ENCODE results near the gene CACNG1. TPM values are rescaled to one million over a fixed set of nuclear protein-coding genes. Genes with fewer than 3 reads are reported as not detected.

Gene CACNG1
- total and polyA plus RNA-seq, 8 donors = not detected

DNA sequence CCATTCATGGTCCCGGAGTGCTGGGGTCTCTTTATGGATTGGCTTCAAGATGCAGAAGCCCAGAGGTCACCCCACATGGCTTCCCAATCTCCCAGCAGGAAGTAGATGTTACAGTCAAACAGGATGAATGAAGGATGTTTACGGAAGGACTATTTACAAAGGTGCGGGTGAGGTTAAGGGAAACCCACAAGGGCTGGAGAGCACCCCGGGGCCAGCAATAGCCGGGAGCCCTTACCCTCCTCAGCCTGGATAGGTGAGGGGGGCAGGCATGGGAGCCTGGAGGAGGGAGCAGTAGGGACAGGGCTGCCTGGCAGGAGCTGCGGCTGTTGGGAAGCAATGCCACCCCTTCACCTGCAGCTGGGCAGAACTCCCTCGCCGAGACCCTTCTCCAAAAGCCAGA, 24.5 kb upstream of the CACNG1 start:
- Histone ChIP-seq H3K27ac (no peak overlapping the region), H3K4me3 (no peak overlapping the region), H3K4me1 (no peaks in the 10 kb centered on the region), H3K36me3 (no peaks in the 10 kb centered on the region), H3K9me3 (no peaks in the 10 kb centered on the region), H3K27me3 (peaks cover 0 to 7% of the 10 kb centered on the region in 2 donors)
- intact Hi-C loops (cut with DNase I) = no loop called here
- TF ChIP-seq, protein P1, sequence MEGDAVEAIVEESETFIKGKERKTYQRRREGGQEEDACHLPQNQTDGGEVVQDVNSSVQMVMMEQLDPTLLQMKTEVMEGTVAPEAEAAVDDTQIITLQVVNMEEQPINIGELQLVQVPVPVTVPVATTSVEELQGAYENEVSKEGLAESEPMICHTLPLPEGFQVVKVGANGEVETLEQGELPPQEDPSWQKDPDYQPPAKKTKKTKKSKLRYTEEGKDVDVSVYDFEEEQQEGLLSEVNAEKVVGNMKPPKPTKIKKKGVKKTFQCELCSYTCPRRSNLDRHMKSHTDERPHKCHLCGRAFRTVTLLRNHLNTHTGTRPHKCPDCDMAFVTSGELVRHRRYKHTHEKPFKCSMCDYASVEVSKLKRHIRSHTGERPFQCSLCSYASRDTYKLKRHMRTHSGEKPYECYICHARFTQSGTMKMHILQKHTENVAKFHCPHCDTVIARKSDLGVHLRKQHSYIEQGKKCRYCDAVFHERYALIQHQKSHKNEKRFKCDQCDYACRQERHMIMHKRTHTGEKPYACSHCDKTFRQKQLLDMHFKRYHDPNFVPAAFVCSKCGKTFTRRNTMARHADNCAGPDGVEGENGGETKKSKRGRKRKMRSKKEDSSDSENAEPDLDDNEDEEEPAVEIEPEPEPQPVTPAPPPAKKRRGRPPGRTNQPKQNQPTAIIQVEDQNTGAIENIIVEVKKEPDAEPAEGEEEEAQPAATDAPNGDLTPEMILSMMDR (IDR thresholded peaks at IDR 0.05) = no peak
- DNase-seq (no peak), ATAC-seq (no peak)

DNA sequence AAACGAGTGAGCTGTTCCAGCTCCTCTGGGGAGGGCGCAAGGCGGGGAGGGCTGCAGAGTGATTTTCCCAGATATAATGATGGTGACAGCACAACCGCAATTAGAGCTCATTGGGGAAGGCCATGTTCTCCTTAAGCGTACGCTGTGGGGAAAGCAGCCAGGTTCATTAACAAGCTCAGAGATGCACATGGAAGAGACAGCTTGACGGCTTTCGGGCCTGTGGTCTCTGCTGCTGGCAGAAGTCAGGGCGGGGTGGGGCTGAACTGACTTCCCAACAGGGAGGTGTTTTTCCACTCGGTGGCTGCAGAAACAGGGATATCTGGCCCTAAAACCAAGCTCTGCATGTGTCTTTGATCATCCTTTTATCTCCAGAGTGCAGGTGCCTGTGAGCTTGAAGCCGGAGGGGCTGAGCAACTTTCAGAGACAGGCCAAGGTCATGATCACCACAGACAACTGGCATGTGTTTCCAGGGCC, 24.0 kb upstream of the CACNG1 start:
- no peaks in the 10 kb centered on the region for H3K4me1 ChIP-seq
- no peak overlapping the region for H3K27ac ChIP-seq
- intact Hi-C loops (cut with DNase I) = no loop called here
- no peak for ATAC-seq
- TF ChIP-seq, protein P1 (IDR thresholded peaks at IDR 0.05) = no peak
- H3K36me3 ChIP-seq = no peaks in the 10 kb centered on the region
- H3K4me3 ChIP-seq = no peak overlapping the region
- DNase-seq = no peak
- no peaks in the 10 kb centered on the region for H3K9me3 ChIP-seq
- H3K27me3 ChIP-seq = peaks cover 0 to 7% of the 10 kb centered on the region in 2 donors

DNA sequence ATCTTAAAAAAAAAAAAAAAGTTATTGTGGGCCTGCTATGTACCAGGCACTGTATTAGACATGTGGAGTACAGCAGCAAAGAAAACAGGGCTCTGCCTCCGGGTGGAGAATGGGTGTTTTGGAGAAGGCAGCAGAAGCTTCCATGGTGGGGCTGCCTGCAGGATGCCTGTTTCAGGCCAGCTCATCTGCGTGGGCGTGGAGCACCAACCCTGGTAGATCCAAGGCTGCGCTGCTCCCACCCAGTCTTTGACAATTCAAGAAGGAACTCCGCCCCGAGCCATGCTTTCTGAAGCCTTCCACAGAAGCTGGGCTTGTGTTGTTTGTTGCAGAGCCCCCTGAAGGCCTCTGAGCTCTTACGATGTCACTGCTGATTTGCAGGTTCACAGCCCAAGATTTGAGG, 23.2 kb upstream of the CACNG1 start:
- no peak for ATAC-seq
- Histone ChIP-seq H3K27ac (no peak overlapping the region), H3K27me3 (peaks cover 0 to 4% of the 10 kb centered on the region in 2 donors), H3K9me3 (no peaks in the 10 kb centered on the region), H3K4me3 (no peak overlapping the region), H3K4me1 (no peaks in the 10 kb centered on the region), H3K36me3 (no peaks in the 10 kb centered on the region)
- no peak for DNase-seq
- TF ChIP-seq, protein P1 (IDR thresholded peaks at IDR 0.05) = no peak
- intact Hi-C loops (cut with DNase I) = no loop called here

DNA sequence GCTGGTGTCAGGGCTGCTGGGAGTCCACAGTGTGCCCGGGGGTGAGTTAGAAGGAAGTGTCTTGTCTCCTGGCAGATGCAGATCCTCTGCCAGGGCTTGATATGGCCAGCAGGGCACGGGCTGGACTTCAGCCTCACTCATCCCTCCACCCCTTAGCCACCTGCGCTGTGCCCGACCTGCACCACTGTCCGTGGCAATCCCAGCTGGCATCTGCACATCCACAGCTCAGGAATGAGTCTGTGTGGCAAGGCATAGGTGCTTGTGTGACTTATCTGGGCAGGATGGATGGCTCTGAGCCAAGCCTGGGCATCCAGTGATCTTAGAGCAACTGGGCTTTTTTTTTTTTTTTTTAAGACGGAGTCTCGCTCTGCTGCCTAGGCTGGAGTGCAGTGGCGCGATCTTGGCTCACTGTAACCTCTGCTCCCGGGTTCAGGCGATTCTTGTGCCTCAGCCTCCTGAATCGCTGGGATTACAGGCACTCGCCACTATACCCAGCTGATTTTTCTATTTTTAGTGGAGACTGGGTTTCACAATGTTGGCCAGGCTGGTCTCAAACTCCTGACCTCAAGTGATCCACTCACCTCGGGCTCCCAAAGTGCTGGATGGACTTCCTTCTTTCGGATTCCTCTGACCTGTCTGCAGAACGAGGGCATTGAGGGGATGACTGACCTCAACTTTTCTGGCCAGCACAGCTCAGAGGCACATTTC, 22.5 kb upstream of the CACNG1 start:
- H3K36me3 ChIP-seq = no peaks in the 10 kb centered on the region
- TF ChIP-seq, protein P1 (IDR thresholded peaks at IDR 0.05) = no peak
- DNase-seq = no peak

DNA sequence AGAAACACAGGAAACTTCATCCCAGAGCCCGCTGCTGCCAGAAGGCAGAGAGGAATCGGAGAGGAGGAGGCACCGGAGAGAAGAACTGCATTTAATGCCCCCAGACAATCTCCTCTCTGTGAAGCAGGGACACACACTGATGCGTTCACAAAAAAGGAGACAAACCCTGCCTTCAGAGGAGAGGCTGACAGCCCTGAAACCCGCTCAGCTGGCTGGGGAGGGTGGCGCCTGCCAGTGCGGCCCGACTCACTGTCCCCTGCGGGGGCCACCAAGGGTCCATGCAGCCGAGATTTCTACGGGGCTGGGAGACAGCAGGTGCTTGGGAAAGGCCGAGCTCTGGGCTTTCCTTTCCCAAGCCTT, 21.9 kb upstream of the CACNG1 start:
- Histone ChIP-seq H3K4me1 (no peaks in the 10 kb centered on the region), H3K36me3 (no peaks in the 10 kb centered on the region), H3K27me3 (no peaks in the 10 kb centered on the region), H3K27ac (no peak overlapping the region), H3K4me3 (no peak overlapping the region), H3K9me3 (no peaks in the 10 kb centered on the region)
- intact Hi-C loops (cut with DNase I) = no loop called here
- DNase-seq (no peak), ATAC-seq (no peak)
- TF ChIP-seq, protein P1 (IDR thresholded peaks at IDR 0.05) = no peak

More for the DNA sequence above, 22.5 kb upstream of the CACNG1 start:
- no peaks in the 10 kb centered on the region for H3K4me1 ChIP-seq
- no peaks in the 10 kb centered on the region for H3K27me3 ChIP-seq
- H3K27ac ChIP-seq = no peak overlapping the region
- H3K4me3 ChIP-seq = no peak overlapping the region
- ATAC-seq = no peak
- H3K9me3 ChIP-seq = no peaks in the 10 kb centered on the region
- intact Hi-C loops (cut with DNase I) = no loop called here

All from left lung (tissue), 10 donors.